Stimulated activated CD8-positive, alpha-beta memory T cell treated with anti-CD3 and anti-CD28 coated beads, Interleukin-12 subunit alpha, Interleukin-12 subunit beta, amount 100 ng/mL, for 4 hours (primary cell): ENCODE data around the gene HSPBP1.
A peak's percentile ranks its signal among the peaks of the same experiment; 100 is the strongest.
"Not testable (repeated sequence)": the region's sequence is repeated elsewhere in the genome, so short reads cannot be mapped to it uniquely, and the experiment has no call there.

Experiments used
- DNase-seq: peaks from one replicate; pipeline ENCODE4 v3.0.0-alpha.2; 2020; ENCODE audit warnings: low read depth

HSPBP1 gene, protein sequence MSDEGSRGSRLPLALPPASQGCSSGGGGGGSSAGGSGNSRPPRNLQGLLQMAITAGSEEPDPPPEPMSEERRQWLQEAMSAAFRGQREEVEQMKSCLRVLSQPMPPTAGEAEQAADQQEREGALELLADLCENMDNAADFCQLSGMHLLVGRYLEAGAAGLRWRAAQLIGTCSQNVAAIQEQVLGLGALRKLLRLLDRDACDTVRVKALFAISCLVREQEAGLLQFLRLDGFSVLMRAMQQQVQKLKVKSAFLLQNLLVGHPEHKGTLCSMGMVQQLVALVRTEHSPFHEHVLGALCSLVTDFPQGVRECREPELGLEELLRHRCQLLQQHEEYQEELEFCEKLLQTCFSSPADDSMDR

DNA sequence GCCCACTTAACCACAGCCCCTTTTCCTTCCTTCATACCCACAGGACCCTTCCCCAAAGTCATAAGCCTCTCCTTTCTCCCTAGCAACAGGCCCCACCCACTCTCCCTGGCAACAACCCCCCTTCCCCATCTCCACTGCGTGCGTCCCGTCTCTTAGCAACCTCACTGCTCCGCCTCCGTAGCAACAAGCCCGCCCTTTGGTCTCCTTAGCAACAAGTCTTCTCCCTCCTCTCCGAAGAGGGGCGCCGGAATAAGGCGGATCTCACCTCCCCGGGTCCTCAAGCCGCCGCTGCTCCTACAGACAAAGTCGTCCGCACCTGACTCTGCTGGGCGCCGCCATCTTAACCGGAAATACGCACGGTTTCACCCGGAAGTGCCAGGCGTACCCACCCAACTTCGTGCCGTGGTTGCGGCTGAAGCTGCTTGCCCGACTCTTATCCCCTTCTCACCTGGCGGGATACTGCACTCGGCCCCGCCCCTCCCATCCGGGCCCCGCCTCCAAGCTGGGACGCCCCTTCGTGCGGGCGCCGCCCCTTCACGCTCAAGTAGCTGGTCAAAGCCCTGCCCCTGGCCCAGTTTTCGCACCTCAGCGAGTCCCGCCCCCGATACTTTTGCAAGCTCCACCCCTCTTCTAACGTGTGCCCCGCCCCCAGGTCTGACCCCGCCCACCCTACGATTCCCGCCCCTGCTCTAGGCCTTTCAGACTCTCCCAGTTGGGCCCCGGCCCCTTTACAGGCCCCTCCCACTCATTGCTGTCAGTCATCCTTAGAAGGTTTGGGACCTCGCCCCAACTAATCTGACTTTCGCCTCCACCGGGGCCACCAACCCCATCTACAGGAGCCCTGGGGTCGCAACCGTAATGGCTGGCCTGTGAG, at the start of gene HSPBP1:
TSS of gene HSPBP1 (minus strand) at position 341 of the 874 bp plus-strand sequence. CDS start 502 bp downstream, outside the sequence.
- DNase-seq = peak; percentile 86

DNA sequence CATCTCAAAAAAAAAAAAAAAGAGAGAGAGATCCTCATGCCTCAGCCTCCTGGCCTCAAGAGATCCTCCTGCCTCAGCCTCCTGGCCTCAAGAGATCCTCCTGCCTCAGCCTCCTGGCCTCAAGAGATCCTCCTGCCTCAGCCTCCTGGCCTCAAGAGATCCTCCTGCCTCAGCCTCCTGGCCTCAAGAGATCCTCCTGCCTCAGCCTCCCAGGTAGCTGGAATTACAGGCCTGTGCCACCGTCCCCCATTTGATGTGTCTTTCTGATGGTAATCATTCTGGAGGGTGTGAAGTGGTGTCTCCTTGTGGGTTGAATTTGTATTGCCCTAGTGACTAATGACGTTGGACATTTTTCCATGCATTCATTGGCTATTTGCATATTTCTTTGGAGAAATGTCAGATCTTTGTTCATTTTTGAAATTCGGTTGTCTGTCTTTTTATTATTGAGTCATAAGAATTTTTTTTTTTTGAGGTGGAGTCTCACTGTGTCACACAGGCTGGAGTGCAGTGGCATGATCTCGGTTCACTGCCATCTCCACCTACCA, 48.9 kb upstream of the HSPBP1 start:
- not testable (repeated sequence) for DNase-seq

DNA sequence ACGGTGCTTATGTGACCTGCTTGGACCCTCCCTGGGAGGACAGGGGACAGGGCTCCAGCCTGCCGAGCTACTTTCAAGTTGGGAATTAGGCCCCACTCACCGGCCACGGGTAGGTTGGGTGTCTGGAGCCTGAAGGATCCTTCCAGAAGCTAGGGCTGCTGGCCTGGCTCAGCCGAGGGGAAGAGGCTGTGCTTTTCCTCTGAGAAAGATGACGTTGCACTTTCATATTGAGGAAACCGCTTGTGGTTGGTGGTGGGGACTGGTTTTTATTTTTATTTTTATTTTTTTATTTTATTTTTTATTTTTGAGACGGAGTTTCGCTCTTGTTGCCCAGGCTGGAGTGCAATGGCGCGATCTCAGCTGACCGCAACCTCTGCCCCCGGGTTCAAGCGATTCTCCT, 45.3 kb upstream of the HSPBP1 start, which contains the start of gene TMEM150B:
TSS of gene TMEM150B (minus strand) at position 170 of the 400 bp plus-strand sequence. CDS start 4,305 bp downstream, outside the sequence.
- no peak for DNase-seq

DNA sequence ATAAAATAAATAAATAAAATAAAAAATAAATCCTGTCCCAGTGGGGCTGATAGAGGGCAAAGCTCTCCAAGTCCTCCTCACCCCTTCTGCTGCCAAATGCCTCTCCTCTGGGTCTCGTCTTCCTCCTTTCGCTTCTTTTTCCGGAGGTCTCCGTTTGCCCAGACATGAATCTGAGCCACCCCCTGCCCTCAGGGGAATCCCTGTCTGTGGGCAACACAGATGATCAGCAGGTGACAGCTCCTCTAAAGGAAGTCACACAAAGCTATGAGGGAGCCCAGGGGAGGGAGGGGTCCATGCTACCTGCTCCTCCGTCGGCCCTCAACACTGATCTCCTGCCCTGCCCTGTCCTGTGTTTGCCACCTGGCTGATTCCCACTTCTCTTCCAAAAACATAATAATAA, 44.8 kb upstream of the HSPBP1 start:
- DNase-seq = no peak

DNA sequence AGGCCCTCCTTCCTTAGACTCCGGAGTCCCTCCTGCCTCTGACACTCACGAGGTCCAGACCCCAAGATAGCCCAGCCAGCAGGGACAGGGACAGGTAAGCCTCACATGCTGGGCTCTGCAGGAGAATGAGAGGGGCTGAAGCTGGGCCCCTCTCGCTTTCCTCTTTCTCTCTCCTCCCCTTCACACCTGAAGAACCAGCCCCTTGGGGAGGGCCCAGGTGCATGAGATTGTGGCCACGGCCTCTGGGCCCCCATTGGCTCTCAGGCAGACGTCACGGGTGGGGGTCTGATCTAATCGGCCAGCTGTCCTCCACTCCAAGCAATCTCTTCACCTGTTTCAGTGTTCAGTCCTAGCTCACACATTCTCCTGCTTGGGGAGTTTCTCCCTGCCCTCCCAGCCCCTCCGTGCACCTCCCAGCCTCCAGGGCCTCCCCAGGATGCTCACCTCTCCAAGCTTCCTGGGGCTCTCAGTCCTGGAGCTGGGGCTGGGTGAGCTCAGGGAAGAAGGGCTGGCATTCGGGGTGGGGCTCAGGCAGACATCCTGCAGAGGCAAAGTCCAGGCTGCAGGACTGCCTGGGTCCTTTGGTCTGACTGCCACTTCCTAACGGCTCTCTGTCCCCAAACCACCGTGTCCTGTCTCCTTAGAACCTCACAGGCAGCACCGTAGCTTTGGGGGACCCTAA, 42.4 kb upstream of the HSPBP1 start:
- no peak for DNase-seq

DNA sequence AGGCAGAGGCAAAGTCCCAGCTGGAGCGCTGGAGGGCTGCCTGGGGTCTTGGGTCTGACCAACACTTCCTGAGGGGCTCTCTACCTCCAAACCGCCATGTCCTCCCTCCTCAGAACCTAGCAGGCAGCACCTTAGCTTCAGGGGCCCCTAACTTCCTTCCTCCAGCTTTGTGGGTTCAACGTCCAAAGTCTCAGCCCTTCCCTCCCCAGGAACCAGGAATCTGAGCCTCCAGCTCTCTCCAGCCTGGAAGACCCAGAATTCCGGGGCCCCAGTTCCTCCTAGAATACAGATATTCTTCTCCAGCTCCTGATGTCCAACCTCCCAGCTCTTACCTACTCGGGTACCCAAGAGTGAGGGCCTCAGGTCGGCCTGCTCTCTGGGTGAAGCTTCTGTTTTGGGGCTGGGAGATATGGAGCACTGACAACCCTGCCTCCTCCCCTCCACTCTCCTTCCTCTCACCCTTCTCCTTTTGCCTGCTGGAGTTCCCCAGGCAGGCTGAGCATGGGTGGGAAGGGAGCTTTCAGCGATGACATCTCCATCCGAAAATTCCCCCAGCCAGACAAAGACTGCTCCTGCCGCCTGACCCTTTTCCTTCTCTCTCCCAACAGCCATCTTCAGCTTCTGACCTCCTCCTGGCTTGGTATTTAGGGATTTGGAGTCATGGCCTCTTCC, 41.7 kb upstream of the HSPBP1 start:
- DNase-seq = no peak

DNA sequence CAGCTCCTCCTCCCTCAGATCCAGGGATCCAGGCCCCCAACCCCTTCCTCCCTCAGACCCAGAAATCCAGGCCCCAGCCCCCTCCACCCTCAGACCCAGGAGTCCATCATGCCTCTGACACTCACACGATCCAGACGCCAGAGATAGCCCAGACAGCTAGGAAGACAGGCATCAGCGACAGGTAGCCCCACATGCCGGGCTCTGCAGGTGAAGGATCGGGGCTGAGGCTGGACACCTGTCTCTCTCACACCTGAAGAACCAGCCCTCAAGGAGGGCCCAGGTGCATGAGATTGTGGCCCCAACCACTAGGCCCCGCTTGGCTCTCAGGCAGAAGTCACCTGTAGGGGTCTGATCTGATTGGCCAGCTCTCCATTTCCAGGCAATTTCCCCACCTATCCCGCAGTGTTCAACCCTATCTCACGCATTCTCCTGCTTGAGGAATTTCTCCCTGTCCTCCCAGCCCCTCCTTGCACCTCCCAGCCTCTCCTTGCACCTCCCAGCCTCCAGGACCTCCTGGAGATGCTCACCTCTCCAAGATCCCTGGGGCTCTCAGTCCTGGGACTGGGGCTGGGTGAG, 41.0 kb upstream of the HSPBP1 start:
- no peak for DNase-seq

DNA sequence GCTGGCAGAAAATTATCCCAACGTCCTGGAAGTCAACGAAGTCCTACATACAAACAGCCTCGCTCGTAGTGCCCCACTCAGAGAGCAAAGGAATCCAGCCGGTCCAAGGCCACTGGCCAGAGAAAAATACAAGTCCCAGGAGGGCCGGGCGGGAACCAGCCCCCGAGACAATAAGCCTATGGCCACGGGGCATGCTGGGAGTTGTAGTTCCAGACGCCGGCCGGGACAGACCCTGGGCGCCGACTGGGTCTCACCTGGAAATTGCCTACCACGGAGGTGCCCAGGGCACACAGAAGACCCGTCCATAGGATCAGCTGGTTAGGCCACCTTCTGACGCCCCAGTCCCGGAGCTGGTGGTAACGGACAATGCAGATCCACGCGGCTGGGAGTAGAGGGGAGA, 39.9 kb upstream of the HSPBP1 start:
- no peak for DNase-seq

DNA sequence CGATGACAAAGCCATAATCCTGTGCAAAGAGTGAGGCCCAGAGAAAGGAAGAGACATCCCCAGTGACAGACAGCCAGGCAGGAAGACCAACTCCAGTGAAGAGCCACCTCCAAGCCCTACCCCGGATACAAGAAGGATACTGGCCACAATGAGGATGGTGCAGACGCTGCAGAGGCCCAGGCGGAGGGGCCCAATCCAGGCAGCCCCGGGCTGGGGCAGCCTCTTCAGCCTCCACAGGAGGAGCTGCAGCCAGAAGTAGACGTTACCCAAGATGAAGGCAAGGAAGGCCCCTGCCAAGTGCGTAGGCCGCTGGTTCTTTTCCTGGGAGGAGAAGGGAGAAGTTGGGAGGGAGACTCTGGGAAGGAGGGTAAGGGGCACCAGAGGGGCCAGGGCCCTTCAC, 36.7 kb upstream of the HSPBP1 start:
- no peak for DNase-seq

DNA sequence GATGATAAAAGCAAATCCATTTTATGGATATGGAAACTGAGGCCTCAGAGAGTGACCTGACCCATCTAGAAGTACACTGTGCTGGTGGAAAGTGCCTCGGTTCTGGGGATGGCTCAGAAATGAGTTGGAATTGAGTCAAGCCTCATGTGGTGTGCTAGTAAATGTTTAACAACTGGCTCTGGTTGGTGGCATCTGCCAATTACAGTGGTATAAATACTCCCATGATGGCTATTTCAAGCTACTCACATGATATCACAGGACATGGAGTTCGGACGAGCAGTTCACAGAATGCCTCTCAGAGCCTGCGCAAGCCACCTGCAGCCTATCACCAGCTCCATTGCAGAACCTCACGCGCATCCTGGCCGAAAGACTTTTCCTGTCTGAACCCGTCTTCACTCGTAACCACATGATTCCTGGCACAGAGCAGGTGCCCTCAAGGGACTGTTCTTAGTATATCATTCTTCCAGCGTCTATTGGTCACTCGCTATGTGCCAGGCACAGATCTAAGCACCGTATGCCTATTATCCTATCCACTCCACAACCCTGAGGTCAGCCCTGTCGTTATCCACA, 36.1 kb upstream of the HSPBP1 start:
- DNase-seq = no peak

DNA sequence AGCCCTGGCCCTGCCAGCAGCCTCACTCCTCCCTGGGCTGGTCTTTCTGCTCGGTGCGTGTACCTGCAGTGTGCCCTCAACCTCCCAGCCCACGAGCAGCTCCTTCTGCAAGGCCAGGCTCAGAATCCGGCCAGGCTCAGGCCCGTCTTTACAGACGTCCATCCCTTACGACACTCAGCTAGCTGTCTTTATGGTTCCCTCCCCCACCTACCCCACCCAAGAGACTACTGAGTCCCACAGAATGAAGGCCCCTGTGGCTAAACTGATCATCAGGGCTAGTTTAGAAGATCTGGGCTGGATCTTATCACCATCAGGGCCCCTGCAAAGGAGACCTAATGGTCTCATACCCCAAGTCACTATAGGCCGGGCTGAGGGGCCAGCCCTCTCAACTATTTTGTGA, 34.5 kb upstream of the HSPBP1 start:
- DNase-seq = no peak

DNA sequence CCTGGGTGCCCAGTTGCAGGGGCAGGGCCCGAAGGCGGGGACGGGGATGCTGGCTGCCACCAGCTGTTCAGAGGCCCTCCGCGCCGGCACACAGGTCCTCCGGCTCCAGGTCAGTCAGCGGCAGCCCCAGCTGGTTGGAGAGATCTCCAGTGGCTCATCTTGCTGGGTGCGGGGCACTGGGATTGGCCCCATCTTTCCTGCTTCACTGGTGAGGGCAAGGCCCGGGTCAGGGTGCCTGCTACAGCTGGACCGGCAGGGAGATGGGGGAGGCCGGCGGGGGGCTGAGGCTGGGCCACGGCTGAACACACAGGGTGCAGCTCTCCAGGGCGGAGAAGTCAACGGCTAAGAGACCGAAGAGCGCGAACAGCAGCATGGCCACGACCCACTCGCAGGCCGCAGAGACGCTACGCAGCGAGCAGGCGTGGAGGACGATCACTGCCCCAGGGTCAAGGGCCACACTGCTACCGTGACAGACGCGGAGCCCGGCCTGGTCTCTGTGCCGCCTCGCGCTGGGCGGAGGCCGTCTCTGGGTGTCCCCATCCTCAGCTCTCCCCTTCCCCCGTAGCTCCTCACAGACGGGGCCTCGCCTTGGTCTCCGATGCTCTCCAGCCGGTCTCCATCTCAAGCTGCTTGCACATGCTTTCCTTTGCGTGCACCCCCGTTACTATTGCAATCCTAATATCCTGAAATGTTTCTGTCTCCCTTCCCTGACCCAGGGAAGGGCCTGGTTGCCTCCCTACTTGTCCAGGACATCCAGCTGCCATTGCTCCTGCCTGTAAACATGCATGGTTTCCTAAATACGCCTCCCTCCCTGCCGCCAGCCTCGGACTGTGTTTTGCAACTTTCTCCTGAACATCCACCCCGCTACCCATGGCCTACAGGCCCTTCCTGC, 33.0 kb upstream of the HSPBP1 start:
- DNase-seq = no peak

DNA sequence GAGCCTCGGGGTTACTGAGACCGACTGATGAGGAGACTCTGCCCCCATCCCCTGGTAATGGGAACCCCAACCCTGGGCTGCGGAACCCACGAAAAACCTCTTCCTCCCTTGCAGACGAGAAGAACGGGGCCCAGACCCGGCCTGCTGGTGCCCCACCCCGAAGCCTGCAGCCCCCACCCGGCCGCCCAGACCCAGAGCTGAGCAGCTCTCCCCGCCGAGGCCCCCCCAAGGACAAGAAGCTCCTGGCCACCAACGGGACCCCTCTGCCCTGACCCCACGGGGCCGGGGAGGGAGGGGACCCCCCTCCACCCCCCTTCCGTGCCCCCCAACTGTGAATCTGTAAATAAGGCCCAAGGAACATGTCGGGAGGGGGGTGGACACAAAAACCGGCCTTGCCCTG, 31.9 kb upstream of the HSPBP1 start:
- DNase-seq = no peak

DNA sequence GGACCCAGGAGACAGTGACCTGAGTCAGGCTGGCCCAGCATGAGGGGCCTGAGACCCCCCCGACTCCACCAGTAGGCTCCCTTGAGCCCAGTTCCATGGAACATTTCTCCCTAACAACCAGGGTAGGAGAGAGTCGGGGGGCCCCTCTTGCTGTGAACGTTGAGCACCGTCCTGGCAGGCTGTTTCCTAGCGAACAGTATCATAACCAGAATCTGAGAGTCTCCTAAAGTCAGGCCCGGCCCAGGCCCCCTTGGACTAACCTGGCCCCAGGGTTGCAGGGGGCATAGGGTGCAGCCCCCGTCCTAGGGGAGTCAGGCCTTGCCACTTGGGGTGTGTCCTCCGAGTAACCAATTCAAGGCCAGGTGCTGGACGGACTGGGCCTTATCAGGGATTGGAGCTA, 31.5 kb upstream of the HSPBP1 start:
- no peak for DNase-seq

DNA sequence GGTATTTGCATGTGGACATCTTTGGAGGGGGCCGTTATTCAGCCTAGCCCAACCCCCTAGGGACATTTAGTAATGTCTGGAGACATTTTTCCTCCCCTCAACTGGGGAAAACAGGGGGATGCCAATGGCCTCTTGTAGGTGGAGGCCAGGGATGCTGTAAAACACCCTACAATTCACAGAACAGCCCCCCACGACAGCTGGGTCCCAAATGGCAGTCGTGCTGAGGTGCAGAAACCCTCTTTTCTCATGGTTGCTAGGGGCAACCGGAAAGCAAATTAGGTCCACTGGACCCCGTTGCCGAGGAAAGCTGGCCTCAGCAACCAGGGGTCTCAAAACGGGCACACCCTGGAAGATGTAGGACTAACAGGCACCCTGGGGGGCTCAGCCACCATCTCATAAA, 30.6 kb upstream of the HSPBP1 start:
- DNase-seq = no peak

DNA sequence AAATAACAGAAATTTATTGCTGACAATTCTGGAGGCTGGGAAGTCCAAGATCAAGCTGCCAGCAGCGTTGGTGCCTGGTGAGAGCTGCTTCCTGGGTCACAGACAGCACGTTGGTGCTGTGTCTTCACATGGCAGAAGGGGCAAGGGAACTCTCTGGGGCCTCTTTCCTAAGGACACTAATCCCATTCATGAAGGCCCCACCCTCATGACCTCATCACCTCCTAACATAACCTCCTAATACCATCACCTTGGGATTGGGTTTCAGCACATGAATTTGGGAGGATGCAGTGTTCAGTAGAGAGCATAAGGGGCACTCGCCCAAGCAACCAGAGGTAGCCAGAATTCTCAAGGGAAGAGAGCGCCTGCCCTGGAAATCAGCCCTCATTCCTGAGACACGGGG, 29.5 kb upstream of the HSPBP1 start:
- DNase-seq = no peak

DNA sequence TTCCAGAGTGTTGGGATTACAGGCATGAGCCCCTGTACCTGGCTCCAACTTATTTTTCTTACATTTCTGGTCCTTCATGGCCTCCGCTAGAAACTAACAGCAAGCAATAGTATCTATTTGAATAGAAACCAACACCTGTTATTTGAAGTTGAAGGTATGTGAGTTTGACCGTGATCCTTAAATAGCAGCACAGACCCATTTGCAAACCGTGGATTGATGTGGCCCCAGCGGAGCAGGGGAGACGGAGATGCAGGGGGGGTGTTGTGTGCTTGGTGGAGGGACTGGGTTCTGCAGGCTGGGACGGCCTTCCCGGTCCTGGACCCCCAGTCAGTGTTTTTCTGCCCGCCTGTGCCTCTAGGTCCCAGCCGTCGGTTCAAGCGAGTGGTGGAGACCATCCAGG, 28.4 kb upstream of the HSPBP1 start:
- no peak for DNase-seq

DNA sequence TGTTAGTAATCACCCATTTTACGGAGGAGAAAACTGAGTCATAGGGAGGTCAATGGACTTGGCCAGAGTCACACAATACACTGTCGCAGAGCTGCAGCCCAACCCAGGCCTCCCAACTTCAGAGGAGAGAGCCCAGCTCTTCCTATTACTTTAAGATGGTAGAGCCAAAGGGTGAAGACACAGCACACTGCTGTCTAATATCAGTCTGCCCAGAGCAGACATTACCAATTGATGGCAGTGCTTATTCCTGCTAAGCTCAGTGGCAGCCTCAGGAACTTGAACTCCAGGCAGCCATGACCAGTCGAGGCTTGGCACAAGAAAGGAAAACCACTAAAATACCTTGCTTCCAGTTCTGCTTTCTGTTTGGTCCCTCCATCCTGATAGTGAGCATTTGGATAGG, 26.8 kb upstream of the HSPBP1 start:
- no peak for DNase-seq

DNA sequence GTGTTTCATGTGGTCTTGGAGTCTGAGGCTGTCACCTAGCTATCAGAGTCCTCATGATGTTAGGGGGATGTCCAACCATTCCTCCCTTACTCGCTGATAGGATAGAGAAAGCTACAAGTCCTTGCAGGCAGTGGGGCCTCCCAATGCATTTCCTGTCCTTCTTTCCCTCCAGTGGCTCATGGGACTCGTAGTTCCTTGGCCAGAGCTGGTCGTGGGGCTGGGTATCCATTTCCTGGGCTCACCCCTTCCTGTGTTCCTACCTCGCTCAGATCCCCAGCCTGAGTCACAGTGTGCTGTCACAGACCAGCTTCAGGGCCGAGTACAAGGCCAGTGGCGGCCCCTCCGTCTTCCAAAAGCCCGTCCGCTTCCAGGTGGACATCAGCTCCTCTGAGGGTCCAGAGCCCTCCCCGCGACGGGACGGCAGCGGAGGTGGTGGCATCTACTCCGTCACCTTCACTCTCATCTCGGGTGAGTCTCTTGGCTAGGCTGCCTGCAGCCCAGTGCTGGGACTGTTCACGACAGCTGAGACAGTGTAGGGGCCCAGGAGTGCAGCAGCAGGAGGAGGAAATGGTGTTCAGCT, 26.2 kb upstream of the HSPBP1 start:
- no peak for DNase-seq

DNA sequence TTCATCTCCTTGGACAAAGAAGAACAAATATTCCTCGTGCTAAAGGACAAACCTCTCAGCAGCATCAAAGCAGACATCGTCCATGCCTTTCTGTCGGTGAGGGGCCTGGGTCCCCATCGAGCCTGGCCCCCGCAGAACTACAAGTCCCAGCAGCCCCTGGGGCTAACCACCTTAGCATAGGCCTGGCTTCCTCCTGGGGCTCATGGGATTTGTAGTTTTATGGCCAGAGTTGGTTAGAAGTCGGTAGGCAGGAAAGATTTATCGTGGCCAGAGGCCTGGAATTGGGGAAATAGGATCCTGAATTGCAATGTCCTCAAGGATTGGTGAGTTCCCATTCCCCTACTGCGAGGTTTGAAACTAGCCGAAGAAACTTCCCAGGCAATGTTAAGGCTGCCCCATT, 25.6 kb upstream of the HSPBP1 start:
- no peak for DNase-seq
